ENCODE data around the gene CER1. TPM values are rescaled to one million over a fixed set of nuclear protein-coding genes. Genes with fewer than 3 reads are reported as not detected.

The CER1 gene
- total RNA-seq, 4 donors from 2014 or later, result not detected

DNA sequence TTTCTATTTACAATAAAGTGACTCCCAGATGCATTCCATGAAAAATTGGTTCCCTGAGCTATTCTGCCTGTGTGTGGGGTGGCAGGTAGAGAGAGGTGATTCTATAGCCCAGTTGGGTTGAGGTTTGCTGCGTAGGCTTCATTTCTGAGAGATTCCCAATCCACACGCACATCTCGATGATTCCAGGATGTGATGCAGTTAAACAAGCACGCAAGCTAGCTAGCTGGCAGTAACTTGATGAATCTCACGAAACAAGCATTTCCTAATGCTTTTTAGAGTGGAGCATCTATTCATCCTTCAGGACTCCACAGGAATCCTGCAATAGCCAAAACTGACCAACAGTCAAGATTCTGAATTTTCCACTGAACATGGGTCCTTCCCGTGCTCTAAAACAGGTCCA is 43.8 kb upstream of the CER1 start:
- Histone ChIP-seq H3K27ac (no peak overlapping the region), H3K4me1 (peaks cover 0 to 3% (median 0%) of the 10 kb centered on the region in 3 donors), H3K36me3 (no peaks in the 10 kb centered on the region), H3K27me3 (no peaks in the 10 kb centered on the region), H3K9me3 (no peaks in the 10 kb centered on the region), H3K4me3 (no peak overlapping the region)
- TF ChIP-seq POLR2AphosphoS5 (IDR thresholded peaks at IDR 0.05) (no peak), POLR2A (IDR thresholded peaks at IDR 0.05) (no peak), EP300 (IDR thresholded peaks at IDR 0.05) (no peak)
- TF ChIP-seq, protein P1, sequence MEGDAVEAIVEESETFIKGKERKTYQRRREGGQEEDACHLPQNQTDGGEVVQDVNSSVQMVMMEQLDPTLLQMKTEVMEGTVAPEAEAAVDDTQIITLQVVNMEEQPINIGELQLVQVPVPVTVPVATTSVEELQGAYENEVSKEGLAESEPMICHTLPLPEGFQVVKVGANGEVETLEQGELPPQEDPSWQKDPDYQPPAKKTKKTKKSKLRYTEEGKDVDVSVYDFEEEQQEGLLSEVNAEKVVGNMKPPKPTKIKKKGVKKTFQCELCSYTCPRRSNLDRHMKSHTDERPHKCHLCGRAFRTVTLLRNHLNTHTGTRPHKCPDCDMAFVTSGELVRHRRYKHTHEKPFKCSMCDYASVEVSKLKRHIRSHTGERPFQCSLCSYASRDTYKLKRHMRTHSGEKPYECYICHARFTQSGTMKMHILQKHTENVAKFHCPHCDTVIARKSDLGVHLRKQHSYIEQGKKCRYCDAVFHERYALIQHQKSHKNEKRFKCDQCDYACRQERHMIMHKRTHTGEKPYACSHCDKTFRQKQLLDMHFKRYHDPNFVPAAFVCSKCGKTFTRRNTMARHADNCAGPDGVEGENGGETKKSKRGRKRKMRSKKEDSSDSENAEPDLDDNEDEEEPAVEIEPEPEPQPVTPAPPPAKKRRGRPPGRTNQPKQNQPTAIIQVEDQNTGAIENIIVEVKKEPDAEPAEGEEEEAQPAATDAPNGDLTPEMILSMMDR (IDR thresholded peaks at IDR 0.05), result no peak
- no peak for ATAC-seq
- 84 to 90% methylated on average over 5 to 6 of the region's 6 CpGs for WGBS, 2 donors (ENCODE audit: low coverage in 1 of 2)

DNA sequence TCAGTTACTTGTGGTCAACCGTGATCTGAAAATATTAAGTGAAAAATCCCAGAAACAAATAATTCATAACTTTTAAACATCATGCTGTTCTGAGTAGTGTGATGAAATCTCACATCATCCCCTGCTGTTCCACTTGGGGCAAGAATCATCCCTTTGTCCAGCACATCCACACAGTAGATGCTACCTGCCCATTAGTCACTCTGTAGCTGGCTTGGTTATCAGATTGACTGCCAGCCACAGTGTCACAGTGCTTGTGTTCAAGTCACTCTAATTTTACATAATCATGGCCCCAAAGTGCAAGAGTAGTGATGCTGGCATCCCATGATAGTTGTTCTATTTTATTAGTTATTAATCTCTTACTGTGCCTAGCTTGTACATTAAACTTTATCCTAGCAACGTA is 39.1 kb upstream of the CER1 start:
- H3K4me3 ChIP-seq, result no peak overlapping the region
- no peaks in the 10 kb centered on the region for H3K36me3 ChIP-seq
- no peaks in the 10 kb centered on the region for H3K27me3 ChIP-seq
- H3K9me3 ChIP-seq, result no peaks in the 10 kb centered on the region
- WGBS, 2 donors (ENCODE audit: low coverage in 1 of 2), result 93 to 100% methylated on average over 1 to 2 of the region's 2 CpGs
- no peak for ATAC-seq
- H3K4me1 ChIP-seq, result no peaks in the 10 kb centered on the region
- no peak overlapping the region for H3K27ac ChIP-seq
- TF ChIP-seq, protein P1 (IDR thresholded peaks at IDR 0.05), result no peak
- no peak for TF ChIP-seq POLR2A (IDR thresholded peaks at IDR 0.05)
- TF ChIP-seq POLR2AphosphoS5 (IDR thresholded peaks at IDR 0.05), result no peak
- no peak for TF ChIP-seq EP300 (IDR thresholded peaks at IDR 0.05)

DNA sequence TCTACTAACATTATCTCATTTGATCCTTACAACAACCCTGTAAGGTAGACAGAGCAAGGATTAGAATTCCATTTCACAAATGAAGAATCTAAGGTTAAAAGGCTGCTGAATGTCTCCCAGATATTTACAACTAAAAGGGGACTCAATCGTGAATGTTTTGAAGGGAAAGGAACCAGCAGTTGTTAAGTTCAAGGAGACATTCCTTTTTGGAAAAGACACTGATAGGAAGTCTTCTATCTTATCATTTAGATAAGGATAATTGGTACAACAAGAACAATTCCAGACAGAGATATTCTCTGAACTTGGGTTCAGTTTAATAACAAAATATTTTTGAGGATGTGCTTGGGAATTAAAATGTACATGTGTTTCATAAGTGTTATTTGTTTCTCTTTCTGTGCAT is 37.5 kb upstream of the CER1 start:
- Histone ChIP-seq H3K9me3 (no peaks in the 10 kb centered on the region), H3K27ac (no peak overlapping the region), H3K4me3 (no peak overlapping the region), H3K27me3 (no peaks in the 10 kb centered on the region), H3K4me1 (no peaks in the 10 kb centered on the region), H3K36me3 (no peaks in the 10 kb centered on the region)
- ATAC-seq, result no peak
- WGBS, 2 donors (ENCODE audit: low coverage in 1 of 2), result 0% methylated on average over 1 of the region's 1 CpG
- TF ChIP-seq EP300 (IDR thresholded peaks at IDR 0.05), result no peak
- TF ChIP-seq, protein P1 (IDR thresholded peaks at IDR 0.05), result no peak

DNA sequence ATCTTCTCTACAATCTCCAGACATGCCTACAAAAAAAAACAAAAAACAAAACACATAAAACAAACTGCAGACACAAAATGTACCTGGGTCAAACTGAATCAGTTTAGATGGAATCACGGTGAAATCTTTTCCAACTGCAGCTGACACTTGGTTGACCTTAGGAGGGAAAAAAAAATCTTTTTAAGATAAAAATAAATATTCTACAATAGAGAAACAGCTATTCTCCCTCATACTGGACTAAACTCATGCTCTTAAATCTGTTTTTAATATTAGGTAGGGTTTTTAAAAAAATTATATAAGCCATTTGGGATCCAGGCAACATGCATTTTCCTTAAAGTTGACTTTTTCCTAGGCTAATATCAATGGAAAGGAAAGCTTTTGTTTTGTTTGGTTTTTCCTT is 33.8 kb upstream of the CER1 start:
- TF ChIP-seq POLR2A (IDR thresholded peaks at IDR 0.05) (no peak), EP300 (IDR thresholded peaks at IDR 0.05) (no peak), POLR2AphosphoS5 (IDR thresholded peaks at IDR 0.05) (no peak)
- TF ChIP-seq, protein P1 (IDR thresholded peaks at IDR 0.05), result no peak
- no peak overlapping the region for H3K27ac ChIP-seq
- no peaks in the 10 kb centered on the region for H3K27me3 ChIP-seq
- ATAC-seq, result no peak
- no peaks in the 10 kb centered on the region for H3K36me3 ChIP-seq
- WGBS, 2 donors (ENCODE audit: low coverage in 1 of 2), result 67 to 75% methylated on average over 1 of the region's 1 CpG
- H3K4me3 ChIP-seq, result no peak overlapping the region
- no peaks in the 10 kb centered on the region for H3K9me3 ChIP-seq
- H3K4me1 ChIP-seq, result no peaks in the 10 kb centered on the region

DNA sequence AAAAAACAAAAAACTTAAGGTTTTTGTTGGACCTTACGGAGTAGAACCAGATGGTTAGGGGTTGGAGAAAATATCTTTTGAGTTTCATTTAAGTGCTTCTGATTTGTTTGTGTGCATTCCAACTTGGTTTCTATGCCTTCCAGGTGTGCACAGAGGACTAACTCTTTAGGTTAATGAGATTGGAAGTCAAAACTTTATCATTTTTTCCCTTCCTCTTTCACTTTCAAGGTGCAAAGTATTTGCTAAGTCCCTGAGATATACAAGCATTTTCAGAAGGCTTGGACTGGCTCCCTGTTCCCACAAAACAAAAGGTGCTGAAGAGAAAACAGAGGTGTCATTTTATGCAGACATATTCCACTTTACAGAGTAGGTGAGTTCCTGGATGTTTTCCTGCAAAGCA is 30.3 kb upstream of the CER1 start:
- no peaks in the 10 kb centered on the region for H3K9me3 ChIP-seq
- peaks cover 0 to 4% of the 10 kb centered on the region in 2 donors for H3K36me3 ChIP-seq
- H3K27ac ChIP-seq, result no peak overlapping the region
- no peaks in the 10 kb centered on the region for H3K27me3 ChIP-seq
- no peak overlapping the region for H3K4me3 ChIP-seq
- WGBS, 2 donors (ENCODE audit: low coverage in 1 of 2), result 92 to 100% methylated on average over 1 of the region's 1 CpG
- TF ChIP-seq, protein P1 (IDR thresholded peaks at IDR 0.05), result no peak
- TF ChIP-seq POLR2A (IDR thresholded peaks at IDR 0.05), result no peak
- TF ChIP-seq POLR2AphosphoS5 (IDR thresholded peaks at IDR 0.05), result no peak
- no peak for TF ChIP-seq EP300 (IDR thresholded peaks at IDR 0.05)
- H3K4me1 ChIP-seq, result no peaks in the 10 kb centered on the region
- no peak for ATAC-seq

Data from gastroesophageal sphincter (tissue), 4 donors.